ENCODE data around the gene ACTG2. TPM values are rescaled to one million over a fixed set of nuclear protein-coding genes. Genes with fewer than 3 reads are reported as not detected.

Gene ACTG2
- total and polyA plus RNA-seq, 10 of the 15 experiments (the other 5 are each of a cell fraction or from before 2014, with no cell fraction given): 0.06 to 0.97 (median 0.12) TPM; not detected in 7

GRCh38 chr2:73917296-73917695 is 24.5 kb downstream of the ACTG2 start:
- H3K79me2 ChIP-seq (ENCODE audit: control insufficient read depth, insufficient read depth, low read length): no peaks in the 10 kb centered on the region
- in situ Hi-C loops (cut with MboI): no loop called here
- H3K4me1 ChIP-seq (ENCODE audit: control insufficient read depth, insufficient read depth, low read length): peaks cover 7% of the 10 kb centered on the region
- BruUV-seq (replicated peaks): no TSS peak
- 49% methylated on average over 2 of the region's 2 CpGs for WGBS (ENCODE audit: insufficient coverage, insufficient replicate concordance, low lambda C conversion rate, missing lambda C conversion rate)
- ChIA-PET POLR2A (no interaction called here), CTCF (interaction anchor here (0.9 to 2.0 kb wide), 4 partner anchors 9 to 93 kb away, joined by 3 to 8 read pairs (median 5); no protein-coding TSS in a partner anchor), RAD21 (ENCODE audit: unreplicated experiment) (interaction anchor here (0.7 kb wide), 1 partner anchor 70 kb away, joined by 3 read pairs; no protein-coding TSS in a partner anchor), SMC1A (ENCODE audit: uncharacterized antibody, unreplicated experiment) (interaction anchor here (1.3 to 1.4 kb wide), 2 partner anchors 44 to 209 kb away, joined by 3 read pairs; no protein-coding TSS in a partner anchor)
- no peaks in the 10 kb centered on the region for H3K9me3 ChIP-seq (replicated peaks; ENCODE audit: control insufficient read depth, insufficient read depth, low read length)
- ATAC-seq (no peak), FAIRE-seq (no peak), DNase-seq (ENCODE audit: low read depth, low spot score) (no peak)
- no peaks in the 10 kb centered on the region for H4K20me1 ChIP-seq (ENCODE audit: control insufficient read depth, insufficient read depth)
- no peak for TF ChIP-seq GATAD2B (conservative IDR thresholded peaks at IDR 0.05; ENCODE audit: low read depth)
- TF ChIP-seq NR2F1 (conservative IDR thresholded peaks at IDR 0.05): no peak
- TF ChIP-seq MEF2B (IDR thresholded peaks at IDR 0.05; ENCODE audit: partially characterized antibody, poor library complexity, severe bottlenecking): peak; percentile 53
- no peak overlapping the region for H3K4me3 ChIP-seq
- H3K4me2 ChIP-seq (ENCODE audit: control insufficient read depth, insufficient read depth): no peak overlapping the region
- H3K27me3 ChIP-seq (replicated peaks in 1 of 2; ENCODE audit: control insufficient read depth in 2 of 2, insufficient read depth in 2 of 2, low read length in 1 of 2): no peaks in the 10 kb centered on the region
- H3K27ac ChIP-seq (ENCODE audit: control insufficient read depth, insufficient read depth): no peak overlapping the region
- no peak overlapping the region; the same call in 1 of the 2 replicates for H2AFZ ChIP-seq (ENCODE audit: control insufficient read depth, low read depth, low read length)
- intact Hi-C loops (cut with micrococcal nuclease; ENCODE audit: unreplicated experiment): no loop called here
- no peak overlapping the region for H3K9ac ChIP-seq (ENCODE audit: control insufficient read depth, insufficient read depth, low read length)
- H3K36me3 ChIP-seq (ENCODE audit: control insufficient read depth in 2 of 2, insufficient read depth in 2 of 2, low read length in 1 of 2): no peaks in the 10 kb centered on the region

- no TSS peak for BruUV-seq (replicated peaks)
- no peak overlapping the region for H3K27ac ChIP-seq (ENCODE audit: control insufficient read depth, insufficient read depth)
- H3K9ac ChIP-seq (ENCODE audit: control insufficient read depth, insufficient read depth, low read length): no peak overlapping the region
- SMC1A ChIA-PET (ENCODE audit: uncharacterized antibody, unreplicated experiment): interaction anchor here (1.3 to 1.4 kb wide), 2 partner anchors 44 to 208 kb away, joined by 3 read pairs; no protein-coding TSS in a partner anchor
- RAD21 ChIA-PET (ENCODE audit: unreplicated experiment): interaction anchor here (0.7 kb wide), 1 partner anchor 69 kb away, joined by 3 read pairs; no protein-coding TSS in a partner anchor
- no peak overlapping the region for H3K4me3 ChIP-seq
- peaks cover 7% of the 10 kb centered on the region for H3K4me1 ChIP-seq (ENCODE audit: control insufficient read depth, insufficient read depth, low read length)
- no peak for DNase-seq (ENCODE audit: low read depth, low spot score)
- H3K9me3 ChIP-seq (replicated peaks; ENCODE audit: control insufficient read depth, insufficient read depth, low read length): no peaks in the 10 kb centered on the region
- H4K20me1 ChIP-seq (ENCODE audit: control insufficient read depth, insufficient read depth): no peaks in the 10 kb centered on the region
- intact Hi-C loops (cut with micrococcal nuclease; ENCODE audit: unreplicated experiment): no loop called here
- ATAC-seq: no peak; the same call in 2 of the 3 replicates
- FAIRE-seq: no peak
- H2AFZ ChIP-seq (ENCODE audit: control insufficient read depth, low read depth, low read length): no peak overlapping the region
- CTCF ChIA-PET: interaction anchor here (1.3 to 2.0 kb wide), 4 partner anchors 10 to 93 kb away, joined by 3 to 8 read pairs (median 5); no protein-coding TSS in a partner anchor
- H3K4me2 ChIP-seq (ENCODE audit: control insufficient read depth, insufficient read depth): no peak overlapping the region
- H3K36me3 ChIP-seq (ENCODE audit: control insufficient read depth in 2 of 2, insufficient read depth in 2 of 2, low read length in 1 of 2): no peaks in the 10 kb centered on the region
- no peak for TF ChIP-seq EZH2 (IDR thresholded peaks at IDR 0.05; ENCODE audit: borderline replicate concordance, control insufficient read depth, low read depth, low read length)
- no peak for TF ChIP-seq ZNF622 (IDR thresholded peaks at IDR 0.05)
- TF ChIP-seq SUPT20H (IDR thresholded peaks at IDR 0.05; ENCODE audit: borderline replicate concordance, control insufficient read depth, low read depth, low read length): no peak
- TF ChIP-seq RELA (IDR thresholded peaks at IDR 0.05; ENCODE audit: borderline replicate concordance, partially characterized antibody): no peak
- TF ChIP-seq ZSCAN29 (IDR thresholded peaks at IDR 0.05): no peak
- 60% methylated on average over 4 of the region's 4 CpGs for WGBS (ENCODE audit: insufficient coverage, insufficient replicate concordance, low lambda C conversion rate, missing lambda C conversion rate)
- H3K79me2 ChIP-seq (ENCODE audit: control insufficient read depth, insufficient read depth, low read length): no peaks in the 10 kb centered on the region
- no peaks in the 10 kb centered on the region for H3K27me3 ChIP-seq (replicated peaks in 1 of 2; ENCODE audit: control insufficient read depth in 2 of 2, insufficient read depth in 2 of 2, low read length in 1 of 2)
- POLR2A ChIA-PET: no interaction called here
- in situ Hi-C loops (cut with MboI): no loop called here
These were observed 24.9 kb downstream of the ACTG2 start for GRCh38 chr2:73917696-73918207.
